NCI-H1092 (cell line): ENCODE data around the gene TNFRSF14.

Source experiments
- DNase-seq: peaks from one replicate; lab custom pipeline; 2025; lab: John Stamatoyannopoulos, UW

TNFRSF14 gene

DNA sequence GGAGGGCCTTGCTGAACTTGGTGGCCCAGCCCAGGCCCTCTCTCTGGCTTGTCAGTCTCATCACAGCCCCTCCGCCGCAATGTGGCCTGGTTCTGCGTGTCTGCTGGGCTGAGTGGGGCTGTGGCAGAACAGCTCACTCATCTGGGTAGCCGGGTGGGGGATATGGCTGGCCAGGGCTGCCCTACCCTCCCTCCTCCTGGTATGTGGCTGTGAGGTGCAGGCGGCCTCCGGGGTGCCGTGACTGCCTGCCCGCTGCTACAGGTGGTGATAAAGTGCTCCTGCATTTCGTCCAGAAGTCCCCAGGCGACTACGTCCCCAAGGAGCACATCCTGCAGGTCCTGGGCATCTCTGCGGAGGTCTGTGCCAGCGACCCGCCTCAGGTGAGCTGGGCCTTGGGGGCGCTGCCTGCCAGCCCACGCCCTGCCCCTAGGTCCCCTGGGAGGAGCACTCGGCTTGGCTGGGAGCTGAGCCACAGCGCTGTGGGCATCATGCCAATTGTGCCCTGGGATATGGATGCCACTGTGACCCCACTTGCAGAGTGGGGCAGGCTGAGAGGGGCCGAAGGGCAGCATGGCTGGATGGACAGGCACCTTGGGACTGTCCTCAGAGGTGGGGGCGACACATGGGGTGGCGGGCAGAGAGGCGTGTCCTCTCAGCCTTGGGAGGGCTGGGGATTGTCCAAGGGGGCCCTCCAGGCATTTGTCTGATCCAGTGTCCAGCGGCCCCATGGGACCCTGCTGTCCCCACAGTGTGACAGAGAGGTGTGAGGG, 32.7 kb downstream of the TNFRSF14 start:
- DNase-seq: no peak

DNA sequence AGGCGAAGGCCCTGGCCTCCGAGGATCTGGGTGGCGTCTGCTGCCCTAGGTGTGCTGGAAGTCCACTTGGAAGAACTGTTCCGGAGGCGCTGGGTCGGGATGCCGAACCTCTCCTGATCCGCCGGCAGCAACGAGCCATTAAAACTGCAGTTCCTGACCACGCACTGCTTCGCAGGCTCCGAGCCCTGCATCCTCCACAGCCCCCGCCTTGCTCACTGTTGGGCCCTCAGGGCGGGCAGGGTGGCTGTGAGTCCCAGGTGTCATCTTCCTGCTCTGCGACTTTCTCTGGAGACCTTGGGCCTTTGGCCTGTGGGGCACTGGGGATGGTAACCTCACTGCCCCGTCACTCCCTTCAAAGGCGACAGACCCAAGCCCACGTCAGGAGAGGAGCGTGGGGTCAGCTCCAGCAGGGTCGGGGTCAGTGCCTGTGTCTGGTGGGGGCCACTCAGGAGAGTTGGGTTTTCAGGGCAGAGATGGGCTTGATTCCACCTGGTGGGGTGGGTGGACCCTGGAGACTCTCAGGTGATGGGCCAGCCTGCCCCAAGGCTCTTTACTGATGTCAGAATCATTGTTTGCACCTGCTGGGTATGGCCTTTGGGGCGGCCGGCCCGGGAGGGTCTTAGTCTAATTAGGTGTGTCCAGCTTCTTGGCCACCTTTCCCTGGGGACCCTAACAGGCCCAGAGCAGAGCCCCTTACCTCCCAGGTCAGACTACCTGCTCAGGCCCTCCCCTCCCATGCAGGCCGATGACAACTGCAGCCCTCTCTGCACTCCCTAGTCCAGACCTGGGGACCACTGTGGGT, 33.5 kb downstream of the TNFRSF14 start:
- DNase-seq: no peak

DNA sequence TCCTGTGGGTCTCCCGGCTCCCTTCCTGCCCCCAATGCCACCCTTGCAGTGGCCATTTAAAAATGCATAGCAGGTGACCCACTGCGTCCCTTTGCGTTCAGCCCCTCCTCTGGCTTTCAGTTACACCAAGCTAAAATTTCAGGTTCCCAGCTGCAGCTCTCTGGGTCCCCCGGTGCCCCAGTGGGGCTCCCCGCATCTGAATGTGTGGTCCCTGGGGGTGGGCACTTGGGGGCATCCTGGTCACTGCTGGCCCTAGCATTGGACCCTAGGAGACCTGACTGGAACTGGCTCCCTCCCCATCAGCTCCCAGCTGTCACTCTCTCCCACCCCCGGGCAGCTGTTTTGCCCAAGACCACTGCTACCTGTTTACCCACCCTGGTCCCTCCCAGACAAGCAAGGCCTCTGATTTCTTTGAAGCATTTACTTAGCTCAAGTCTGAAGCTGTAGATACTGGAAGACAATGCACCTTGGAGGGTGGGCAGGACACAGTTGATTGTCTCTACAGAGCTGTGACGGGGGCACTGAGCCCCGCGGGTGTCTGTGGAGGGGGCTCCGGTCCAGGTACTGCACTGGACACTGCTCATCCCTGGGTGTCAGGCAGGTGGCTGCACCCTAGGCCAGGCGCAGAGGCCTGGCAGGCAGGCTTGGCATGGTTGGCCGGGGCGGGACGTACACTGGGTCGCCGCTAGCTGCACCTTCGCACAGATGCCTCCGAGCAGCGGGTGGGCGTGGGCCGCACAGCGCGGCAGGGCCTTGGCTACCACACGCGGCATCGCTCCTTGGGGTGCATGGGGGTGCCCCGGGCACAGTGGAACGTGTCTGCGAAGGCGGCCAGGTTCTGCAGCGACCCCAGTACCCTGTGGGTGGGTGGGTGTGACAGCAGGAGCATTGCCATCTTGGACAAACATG, 34.3 kb downstream of the TNFRSF14 start:
- no peak for DNase-seq

GRCh38 chr1:2591233-2591580, 35.0 kb downstream of the TNFRSF14 start:
- no peak for DNase-seq

GRCh38 chr1:2591581-2592261, 35.5 kb downstream of the TNFRSF14 start:
- no peak for DNase-seq

DNA sequence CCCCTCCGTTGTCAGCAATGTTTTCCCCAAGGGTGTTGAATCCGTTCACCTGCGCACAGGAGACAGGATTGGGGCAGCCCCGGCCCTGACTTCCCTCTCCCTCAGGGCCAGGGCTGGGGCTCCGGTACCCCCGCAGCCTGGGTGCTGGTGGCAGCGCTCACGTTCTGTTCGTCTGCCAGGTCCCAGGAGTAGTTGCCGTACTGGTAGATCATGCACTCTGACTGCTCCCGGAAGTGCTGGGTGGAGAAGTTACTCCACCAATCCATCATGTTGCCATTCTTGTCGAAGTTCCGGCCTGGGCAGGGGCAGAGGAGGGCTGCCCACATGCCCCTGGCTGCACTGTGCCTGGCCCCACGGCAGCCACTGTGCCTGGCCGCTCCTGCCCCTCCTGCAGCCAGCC, 36.5 kb downstream of the TNFRSF14 start:
- DNase-seq: no peak

- DNase-seq: no peak
Observed at GRCh38 chr1:2593251-2593878, 37.2 kb downstream of the TNFRSF14 start.

GRCh38 chr1:2594001-2594640, 38.0 kb downstream of the TNFRSF14 start:
- no peak for DNase-seq

- no peak for DNase-seq
Observed at GRCh38 chr1:2594641-2595131, 38.5 kb downstream of the TNFRSF14 start.

DNA sequence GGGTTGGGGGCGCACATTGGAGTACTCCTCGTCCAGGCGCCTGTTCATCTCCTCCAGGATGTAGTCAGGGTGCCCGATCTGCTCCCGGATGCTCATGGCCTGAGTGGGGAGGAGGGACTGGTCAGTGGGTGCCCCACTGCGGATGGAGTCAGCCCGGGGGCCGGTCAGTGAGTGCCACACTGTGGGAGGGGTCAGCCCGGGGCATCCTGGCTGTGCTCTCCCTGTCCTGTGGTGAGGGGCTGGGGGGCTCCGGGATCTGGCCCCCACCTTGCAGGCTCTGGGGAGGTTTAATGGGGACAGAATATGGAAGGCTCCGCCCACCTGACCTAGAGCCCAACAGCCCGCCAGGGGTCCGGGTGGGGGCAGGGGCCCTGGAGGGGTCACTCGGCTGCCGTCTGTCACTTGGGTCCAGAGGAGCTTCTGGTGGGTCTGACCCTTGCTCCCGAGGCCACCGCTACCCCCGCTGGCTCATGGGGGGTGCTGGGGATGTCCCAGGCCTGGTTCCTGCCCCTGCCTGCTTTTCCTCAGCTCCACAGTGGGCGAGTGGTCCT, 39.2 kb downstream of the TNFRSF14 start:
- no peak for DNase-seq

DNA sequence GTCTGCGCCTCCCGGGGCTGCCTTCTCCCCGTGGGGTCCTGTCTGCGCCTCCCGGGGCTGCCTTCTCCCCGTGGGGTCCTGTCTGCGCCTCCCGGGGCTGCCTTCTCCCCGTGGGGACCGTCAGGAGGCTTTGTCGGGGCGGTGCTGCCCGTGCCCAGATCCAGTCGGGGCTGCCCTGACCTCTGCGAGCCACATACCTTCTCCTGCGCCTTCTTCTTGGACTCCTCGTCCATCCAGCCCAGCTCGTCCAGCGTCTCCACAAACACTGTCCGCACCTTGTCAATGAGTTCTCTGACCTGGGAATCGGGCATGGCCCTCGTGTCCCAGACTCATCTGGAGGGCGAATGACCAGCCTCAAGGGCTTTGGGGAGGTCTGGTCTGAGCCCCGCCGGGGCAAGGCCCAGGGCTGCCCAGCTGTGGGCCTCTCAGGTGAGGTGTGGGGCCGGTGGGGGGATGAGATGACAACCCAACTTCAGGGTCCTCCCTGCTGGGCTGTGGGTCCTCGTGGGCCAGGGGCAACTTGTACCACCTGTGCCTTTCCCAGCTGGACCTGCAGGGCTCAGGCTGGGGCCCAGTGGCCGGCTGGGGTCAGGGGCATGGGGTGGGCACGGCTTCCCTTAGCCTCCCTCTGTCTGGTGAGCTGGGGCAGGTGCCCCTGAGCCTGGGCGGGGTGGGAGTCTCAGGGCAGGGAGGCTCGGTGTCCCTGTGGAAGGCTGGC, 39.8 kb downstream of the TNFRSF14 start:
- no peak for DNase-seq

DNA sequence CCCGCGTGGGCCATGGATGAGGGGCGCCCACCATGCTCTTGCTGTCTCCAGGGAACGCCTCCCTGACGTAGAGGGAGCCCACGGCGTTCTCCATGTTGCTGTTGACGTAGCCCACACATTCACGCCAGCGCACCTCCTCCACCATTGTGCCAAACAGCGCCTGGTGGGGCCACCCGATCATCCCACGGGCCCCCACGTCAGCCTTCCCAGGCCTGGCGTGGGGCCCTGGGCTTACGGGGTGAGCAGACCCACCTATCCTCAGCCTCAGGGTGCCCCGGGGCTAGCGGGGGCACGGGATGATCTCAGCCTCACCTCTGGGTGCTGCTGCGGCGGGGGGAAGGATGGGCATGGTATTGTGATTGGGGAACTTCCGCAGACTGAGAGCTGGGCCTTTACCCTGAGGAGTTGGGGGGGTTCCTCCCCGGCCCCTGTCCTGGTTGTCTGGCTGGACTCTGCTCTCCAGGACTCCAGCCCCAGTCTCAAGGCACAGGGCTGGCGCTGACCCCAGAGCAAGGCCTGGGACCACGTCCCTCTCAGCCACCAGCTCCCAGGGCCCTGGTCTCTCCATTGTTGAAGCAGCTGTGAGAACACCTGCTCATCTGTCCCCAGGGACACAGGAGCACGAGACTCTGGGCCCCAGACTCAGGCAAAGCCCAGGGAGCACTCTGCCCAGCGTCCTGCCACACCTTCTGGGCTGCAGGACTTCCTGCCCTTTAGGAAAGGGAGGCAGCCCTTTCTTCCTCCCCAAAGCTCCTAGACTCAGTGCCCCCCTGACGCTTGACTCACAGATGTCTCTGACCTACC, 40.6 kb downstream of the TNFRSF14 start:
- DNase-seq: no peak

DNA sequence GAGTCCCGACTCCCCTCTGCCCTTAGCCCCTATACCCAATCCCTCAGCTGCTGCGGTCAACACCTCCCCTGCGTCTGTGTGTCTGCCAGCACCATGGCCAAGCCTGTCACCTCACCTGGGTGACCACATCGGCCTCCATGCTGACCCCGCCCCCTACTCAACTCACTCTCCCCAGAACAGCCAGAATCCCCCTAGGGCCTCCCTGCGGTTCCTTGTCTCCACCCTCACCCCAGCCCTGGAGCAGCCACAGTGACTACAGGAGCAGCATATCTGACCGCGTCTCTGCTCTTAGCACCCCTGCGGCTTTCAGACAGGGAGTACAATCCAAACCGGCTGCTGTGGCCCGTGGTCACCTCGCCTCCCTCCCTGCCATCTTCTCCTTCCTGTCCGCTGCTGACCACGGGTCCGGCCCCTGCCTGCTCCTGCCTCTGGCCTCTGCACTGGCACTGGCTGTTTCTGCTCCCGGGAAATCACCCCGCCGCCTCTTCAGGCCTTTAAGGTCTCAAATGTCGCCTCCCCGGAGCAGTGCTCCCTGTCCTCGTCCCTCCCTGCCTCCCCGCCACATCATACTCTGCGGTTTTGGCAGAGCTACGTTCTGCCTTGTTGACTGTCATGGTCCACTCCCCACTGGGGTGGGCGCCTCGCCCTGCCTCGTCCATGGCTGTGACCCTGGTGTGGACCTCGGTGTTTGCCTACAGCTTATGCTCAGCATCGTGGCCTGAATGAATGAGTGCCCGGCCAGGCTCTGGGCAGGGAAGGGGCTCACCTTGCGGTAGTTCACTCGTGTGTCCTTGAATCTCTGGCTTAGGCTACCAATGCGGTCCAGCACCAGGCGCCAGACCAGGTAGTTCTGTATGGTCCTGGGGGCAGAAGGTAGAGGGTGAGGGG, 41.5 kb downstream of the TNFRSF14 start:
- DNase-seq: no peak

GRCh38 chr1:2598329-2598931, 42.3 kb downstream of the TNFRSF14 start:
- DNase-seq: no peak

- no peak for DNase-seq
Observed at GRCh38 chr1:2601721-2602303, 45.6 kb downstream of the TNFRSF14 start.

DNA sequence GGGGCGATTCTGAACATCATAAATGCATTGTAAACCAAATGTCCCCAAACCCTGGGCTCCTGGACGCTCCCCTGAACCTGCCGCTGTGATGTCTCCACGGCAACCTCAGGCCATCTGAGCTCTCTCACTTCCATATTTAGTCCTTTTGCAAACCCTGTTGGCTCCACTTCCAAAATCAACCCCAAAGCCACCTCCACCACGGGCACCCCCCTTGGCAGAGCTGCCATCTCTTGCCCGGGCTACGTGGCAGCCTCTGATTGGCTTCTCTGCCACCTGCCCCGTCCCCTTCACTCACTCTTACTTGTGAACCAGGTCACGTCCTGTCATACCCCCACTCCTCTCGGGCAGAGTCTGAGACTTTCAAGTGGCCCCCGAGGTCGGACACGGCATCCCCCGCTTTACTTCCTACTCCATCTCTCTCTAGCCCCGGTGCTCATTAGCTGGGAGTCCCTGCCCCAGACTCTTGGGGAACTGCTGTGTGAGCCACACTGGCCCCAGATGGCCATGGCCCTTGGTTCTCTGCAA, 46.2 kb downstream of the TNFRSF14 start:
- DNase-seq: no peak
